Tibial nerve (tissue), 4 donors: ENCODE data around the gene TMEM53. TPM values are rescaled to one million over a fixed set of nuclear protein-coding genes. Genes with fewer than 3 reads are reported as not detected.
A peak's percentile ranks its signal among the peaks of the same experiment; 100 is the strongest.

Source experiments
- DNase-seq, 2 donors: peaks; one replicate each; pipeline ENCODE4 v3.0.0-alpha.2; 2019; ENCODE audit warnings: low spot score in 2 of 2
- H3K27ac ChIP-seq, 4 donors: fragments of 200-600 bp; sonication (generic) in 3 of 4; one replicate each; pipeline ENCODE4 v1.5.1; 2017 to 2019; ENCODE audit warnings: mild to moderate bottlenecking in 1 of 4
- H3K27me3 ChIP-seq, 2 donors: fragments of 200-600 bp; sonication (generic) in 1 of 2; one replicate each; pipeline versions ENCODE4 v1.5.1 to v1.6.0; 2017 to 2019
- H3K36me3 ChIP-seq, 3 donors: fragments of 200-600 bp; sonication (generic); one replicate each; pipeline ENCODE4 v1.5.1; 2018 to 2019
- H3K4me1 ChIP-seq, 4 donors: fragments of 200-600 bp; sonication (generic) in 3 of 4; one replicate each; pipeline ENCODE4 v1.5.1; 2017 to 2019
- H3K4me3 ChIP-seq, 4 donors: fragments of 200-600 bp; sonication (generic) in 3 of 4; one replicate each; pipeline ENCODE4 v1.5.1; 2017 to 2019; ENCODE audit warnings: mild to moderate bottlenecking in 1 of 4, moderate library complexity in 1 of 4
- H3K9me3 ChIP-seq, 4 donors: fragments of 200-600 bp; sonication (generic) in 3 of 4; one replicate each; pipeline ENCODE4 v1.5.1; 2017 to 2019
- EP300 ChIP-seq, 2 donors: sonication (generic); formaldehyde crosslinking; IDR thresholded peaks; one replicate each; pipeline ENCODE4 v1.6.1; 2017; ENCODE audit warnings: antibody characterized with exemption in 2 of 2, mild to moderate bottlenecking in 1 of 2
- POLR2A ChIP-seq, 2 donors: fragments of 450-650 bp; IDR thresholded peaks; one replicate each; pipeline ENCODE4 v1.6.1; 2017; ENCODE audit warnings: antibody characterized with exemption in 2 of 2, mild to moderate bottlenecking in 2 of 2, moderate library complexity in 2 of 2
- WGBS, 2 donors: methylation state at CpG; one replicate each; pipeline ENCODE4 v1.1.5; 2018; 5-methylcytosine and 5-hydroxymethylcytosine counted together
- total RNA-seq, 4 donors: library from RNA; depleted of rRNA; stranded (reverse); fragments of >200 nt; gene quantifications; one replicate each; pipeline ENCODE4 v1.1.0, GENCODE V29; 2016
- TF ChIP-seq, protein P1 (sequence below), 5 experiments: fragments of 200-600 bp in 3 of 5; fragments of 450-650 bp in 2 of 5; sonication (generic) in 3 of 5; IDR thresholded peaks; one replicate each; pipeline ENCODE4 v1.5.1; 2016 to 2019; ENCODE audit warnings: antibody characterized with exemption in 5 of 5, mild to moderate bottlenecking in 3 of 5, moderate library complexity in 2 of 5

TMEM53 gene
- total RNA-seq, 4 donors from 2014 or later = 7.2 to 10.5 (median 9.5) TPM

DNA sequence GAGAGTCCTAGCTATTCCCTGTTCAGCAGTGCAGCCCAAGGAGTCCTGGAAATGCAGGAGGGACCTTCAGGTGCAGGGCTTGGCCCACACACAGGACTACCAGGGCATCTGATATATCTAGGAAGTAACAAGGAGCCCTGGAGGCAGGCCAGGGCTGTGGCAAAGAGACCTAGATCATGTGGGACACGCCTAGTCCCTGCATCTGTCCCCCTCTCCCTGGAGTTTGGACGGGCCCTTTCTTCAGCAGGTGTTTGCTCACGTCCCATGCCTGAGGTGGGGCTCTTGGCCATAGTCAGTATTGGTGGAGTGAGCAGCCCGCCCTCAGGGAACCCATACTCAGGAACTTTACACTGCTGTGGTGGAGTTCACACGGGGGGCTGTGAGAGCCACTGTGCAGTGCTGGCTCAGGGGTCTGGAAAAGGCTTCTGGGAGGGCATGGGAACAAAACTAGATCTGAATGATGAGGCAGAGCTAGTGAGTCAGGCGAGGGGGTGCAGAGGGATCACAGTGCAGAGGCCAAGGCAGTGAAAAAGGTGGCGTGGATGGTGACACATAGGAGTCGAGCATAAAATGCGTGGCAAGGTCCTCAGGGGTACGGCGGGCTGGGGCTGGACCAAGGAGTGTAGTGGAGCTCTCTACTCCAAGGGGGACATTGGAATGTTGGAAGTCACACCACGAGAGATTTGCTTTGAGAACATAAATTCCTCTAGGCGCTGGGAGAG is 25.6 kb downstream of the TMEM53 start:
- H3K27ac ChIP-seq = no peak overlapping the region
- H3K4me3 ChIP-seq = no peak overlapping the region
- 80% methylated on average over 13 of the region's 13 CpGs for WGBS, 2 donors
- no peaks in the 10 kb centered on the region for H3K27me3 ChIP-seq
- no peak for DNase-seq
- H3K9me3 ChIP-seq = no peaks in the 10 kb centered on the region
- peaks cover 0 to 92% (median 0%) of the 10 kb centered on the region in 3 donors for H3K36me3 ChIP-seq
- H3K4me1 ChIP-seq = peaks cover 0 to 16% (median 0%) of the 10 kb centered on the region in 4 donors
- no peak for TF ChIP-seq POLR2A (IDR thresholded peaks at IDR 0.05)

DNA sequence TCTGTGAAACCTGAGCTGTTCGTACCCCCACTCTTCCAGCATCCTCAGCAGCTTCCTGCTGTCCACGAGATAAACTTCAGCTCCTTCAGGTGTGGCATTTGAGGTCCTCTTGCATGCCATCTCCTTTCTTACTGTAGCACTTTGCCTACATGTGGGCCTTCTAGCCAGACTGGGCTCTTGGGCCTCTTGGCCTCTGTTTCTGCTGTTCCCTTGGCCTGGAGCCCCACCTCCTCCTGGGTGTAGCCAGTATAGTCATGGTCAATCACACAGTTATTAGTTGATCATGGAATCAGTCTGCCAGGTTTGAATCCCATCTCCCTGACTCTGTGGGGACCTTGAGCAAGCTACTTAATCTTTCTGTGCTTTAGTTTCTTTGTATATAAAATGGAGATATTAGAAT is 26.4 kb downstream of the TMEM53 start:
- no peaks in the 10 kb centered on the region for H3K27me3 ChIP-seq
- H3K36me3 ChIP-seq = peaks cover 0 to 94% (median 0%) of the 10 kb centered on the region in 3 donors
- no peaks in the 10 kb centered on the region for H3K9me3 ChIP-seq
- no peak overlapping the region for H3K27ac ChIP-seq
- no peak for DNase-seq
- H3K4me3 ChIP-seq = no peak overlapping the region
- H3K4me1 ChIP-seq = peaks cover 0 to 23% (median 0%) of the 10 kb centered on the region in 4 donors
- TF ChIP-seq EP300 (IDR thresholded peaks at IDR 0.05) = no peak
- no peak for TF ChIP-seq POLR2A (IDR thresholded peaks at IDR 0.05)
- TF ChIP-seq, protein P1, sequence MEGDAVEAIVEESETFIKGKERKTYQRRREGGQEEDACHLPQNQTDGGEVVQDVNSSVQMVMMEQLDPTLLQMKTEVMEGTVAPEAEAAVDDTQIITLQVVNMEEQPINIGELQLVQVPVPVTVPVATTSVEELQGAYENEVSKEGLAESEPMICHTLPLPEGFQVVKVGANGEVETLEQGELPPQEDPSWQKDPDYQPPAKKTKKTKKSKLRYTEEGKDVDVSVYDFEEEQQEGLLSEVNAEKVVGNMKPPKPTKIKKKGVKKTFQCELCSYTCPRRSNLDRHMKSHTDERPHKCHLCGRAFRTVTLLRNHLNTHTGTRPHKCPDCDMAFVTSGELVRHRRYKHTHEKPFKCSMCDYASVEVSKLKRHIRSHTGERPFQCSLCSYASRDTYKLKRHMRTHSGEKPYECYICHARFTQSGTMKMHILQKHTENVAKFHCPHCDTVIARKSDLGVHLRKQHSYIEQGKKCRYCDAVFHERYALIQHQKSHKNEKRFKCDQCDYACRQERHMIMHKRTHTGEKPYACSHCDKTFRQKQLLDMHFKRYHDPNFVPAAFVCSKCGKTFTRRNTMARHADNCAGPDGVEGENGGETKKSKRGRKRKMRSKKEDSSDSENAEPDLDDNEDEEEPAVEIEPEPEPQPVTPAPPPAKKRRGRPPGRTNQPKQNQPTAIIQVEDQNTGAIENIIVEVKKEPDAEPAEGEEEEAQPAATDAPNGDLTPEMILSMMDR (IDR thresholded peaks at IDR 0.05) = no peak
- 86 to 89% methylated on average over 2 of the region's 2 CpGs for WGBS, 2 donors

DNA sequence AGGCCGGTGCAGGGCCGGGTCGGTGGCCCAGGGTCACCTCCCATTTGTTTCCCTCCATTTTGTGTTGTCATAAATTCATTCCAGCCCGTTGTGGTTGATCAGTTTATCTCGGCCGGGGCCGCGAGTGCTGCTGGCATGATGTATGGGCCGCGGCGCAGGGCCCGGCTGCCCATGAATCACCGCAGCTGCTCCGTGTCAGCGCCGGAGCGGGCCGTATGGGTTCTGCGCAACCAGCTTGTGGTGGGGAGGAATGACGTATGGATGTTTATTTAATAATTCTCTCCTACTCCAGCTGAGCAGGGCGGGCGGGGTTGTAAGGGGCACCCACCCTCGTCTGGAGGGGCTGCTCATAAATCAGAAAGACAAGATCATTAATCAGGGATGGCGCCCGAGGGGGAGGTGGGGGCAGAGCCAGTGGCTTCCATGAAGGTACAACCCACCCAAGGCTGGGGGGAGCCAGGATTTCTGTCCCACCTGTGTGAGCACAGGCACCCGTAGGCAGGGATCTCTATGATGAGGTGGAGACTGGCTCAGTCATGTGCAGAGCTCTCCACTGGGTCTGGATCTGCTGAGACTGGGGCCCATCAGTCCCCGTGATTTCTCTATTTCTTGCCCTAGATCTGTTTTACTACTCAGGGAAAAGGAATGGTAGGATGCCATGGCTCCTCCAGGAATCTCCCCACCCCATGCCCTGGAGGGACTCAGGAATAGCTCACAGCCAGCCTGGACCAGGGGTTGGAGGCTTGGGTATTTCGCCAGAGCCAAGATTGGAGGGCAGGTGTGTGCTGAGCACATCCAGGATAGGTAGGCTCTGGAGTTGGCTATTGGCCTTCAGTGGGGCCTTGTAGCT is 27.8 kb downstream of the TMEM53 start:
- Histone ChIP-seq H3K27ac (peak overlapping the region in 1 of 4 donors; percentile 72), H3K27me3 (no peaks in the 10 kb centered on the region), H3K36me3 (peaks cover 0 to 100% (median 6%) of the 10 kb centered on the region in 3 donors), H3K4me1 (peaks cover 0 to 31% (median 0%) of the 10 kb centered on the region in 4 donors), H3K4me3 (no peak overlapping the region), H3K9me3 (no peaks in the 10 kb centered on the region)
- no peak for TF ChIP-seq POLR2A (IDR thresholded peaks at IDR 0.05)
- TF ChIP-seq, protein P1 (IDR thresholded peaks at IDR 0.05) = no peak
- TF ChIP-seq EP300 (IDR thresholded peaks at IDR 0.05) = no peak
- WGBS, 2 donors = 89 to 91% methylated on average over 17 to 28 of the region's 28 CpGs
- DNase-seq = no peak

DNA sequence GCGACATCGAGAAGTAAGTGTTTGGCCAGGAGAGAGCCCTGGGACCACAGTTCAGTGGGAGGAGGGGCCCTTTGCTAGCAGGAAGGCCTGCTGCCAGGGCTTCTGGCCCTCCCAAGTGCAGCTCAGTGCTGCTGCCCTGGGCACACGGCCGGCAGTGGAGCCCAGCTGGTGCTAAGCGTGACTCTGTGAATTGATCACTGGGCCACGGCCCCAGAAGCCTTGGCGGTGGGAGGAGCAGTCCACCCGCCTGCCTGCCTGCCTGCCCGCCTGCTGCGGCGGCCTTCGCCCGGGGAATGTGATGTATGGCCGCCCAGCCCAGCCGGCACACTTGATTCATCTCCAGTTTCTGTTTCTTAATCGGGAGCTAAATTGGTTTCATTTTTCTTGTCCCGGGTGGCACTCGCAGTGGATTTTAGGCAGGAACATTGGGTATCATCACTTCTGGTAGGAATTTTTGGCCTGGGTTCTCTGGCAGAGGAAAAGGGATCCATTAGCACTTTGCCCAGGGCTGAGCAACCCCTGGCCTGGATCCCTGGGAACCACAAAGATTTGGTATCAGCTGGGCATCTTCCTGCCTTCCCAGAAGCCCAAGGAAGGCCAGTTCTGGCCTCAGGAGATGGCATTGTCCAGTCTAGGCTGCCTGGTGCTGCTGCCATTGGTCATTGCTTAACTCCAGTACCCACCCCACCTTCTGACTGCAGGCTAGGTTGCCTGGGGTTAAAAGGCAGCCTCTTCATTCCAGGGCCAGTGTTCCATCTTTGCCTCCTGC is 28.6 kb downstream of the TMEM53 start:
- WGBS, 2 donors = 73 to 79% methylated on average over 15 to 18 of the region's 18 CpGs
- H3K9me3 ChIP-seq = no peaks in the 10 kb centered on the region
- TF ChIP-seq EP300 (IDR thresholded peaks at IDR 0.05) (no peak), POLR2A (IDR thresholded peaks at IDR 0.05) (no peak)
- TF ChIP-seq, protein P1 (IDR thresholded peaks at IDR 0.05) = no peak
- no peak for DNase-seq
- H3K27me3 ChIP-seq = no peaks in the 10 kb centered on the region
- H3K27ac ChIP-seq = peak overlapping the region in 2 of 4 donors; percentile 29 to 72
- peaks cover 0 to 35% (median 0%) of the 10 kb centered on the region in 4 donors for H3K4me1 ChIP-seq
- H3K36me3 ChIP-seq = peaks cover 0 to 100% (median 13%) of the 10 kb centered on the region in 3 donors
- H3K4me3 ChIP-seq = no peak overlapping the region

DNA sequence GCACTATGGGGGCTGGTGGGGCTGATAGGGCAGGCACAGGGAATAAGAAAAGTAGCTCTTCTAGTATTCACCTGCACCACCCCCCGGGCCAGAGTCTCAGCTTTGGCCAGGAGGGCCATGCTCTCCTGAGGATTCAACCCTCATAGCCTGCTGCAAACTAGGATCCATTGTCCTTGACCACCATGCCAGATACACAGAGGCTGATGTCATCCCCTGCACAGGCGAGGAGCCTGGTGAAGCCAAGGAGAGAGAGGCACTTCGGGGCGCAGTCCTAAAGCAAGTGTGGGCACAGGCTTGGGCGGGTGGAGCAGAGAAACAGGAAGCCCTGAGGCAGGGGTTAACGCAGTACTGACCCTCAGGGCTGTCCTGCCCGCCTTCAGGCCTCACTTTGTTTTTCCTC is 29.5 kb downstream of the TMEM53 start:
- 84 to 88% methylated on average over 6 to 7 of the region's 7 CpGs for WGBS, 2 donors
- no peaks in the 10 kb centered on the region for H3K9me3 ChIP-seq
- peaks cover 3 to 100% (median 15%) of the 10 kb centered on the region in 3 donors for H3K36me3 ChIP-seq
- H3K4me1 ChIP-seq = peaks cover 0 to 35% (median 0%) of the 10 kb centered on the region in 4 donors
- DNase-seq = no peak
- no peaks in the 10 kb centered on the region for H3K27me3 ChIP-seq
- H3K27ac ChIP-seq = no peak overlapping the region
- TF ChIP-seq, protein P1 (IDR thresholded peaks at IDR 0.05) = no peak
- TF ChIP-seq POLR2A (IDR thresholded peaks at IDR 0.05) (no peak), EP300 (IDR thresholded peaks at IDR 0.05) (no peak)
- no peak overlapping the region for H3K4me3 ChIP-seq
